HG03460 (cell line): Measurements from ENCODE around the gene ACSF2.
A peak's percentile ranks its signal among the peaks of the same experiment; 100 is the strongest.

ENCODE experiments used
- ATAC-seq: cut with Tn5 transposase; IDR thresholded peaks from one replicate; pipeline ENCODE4 v1.9.1; 2021; ENCODE audit not compliant: unreplicated experiment

ACSF2 gene

DNA sequence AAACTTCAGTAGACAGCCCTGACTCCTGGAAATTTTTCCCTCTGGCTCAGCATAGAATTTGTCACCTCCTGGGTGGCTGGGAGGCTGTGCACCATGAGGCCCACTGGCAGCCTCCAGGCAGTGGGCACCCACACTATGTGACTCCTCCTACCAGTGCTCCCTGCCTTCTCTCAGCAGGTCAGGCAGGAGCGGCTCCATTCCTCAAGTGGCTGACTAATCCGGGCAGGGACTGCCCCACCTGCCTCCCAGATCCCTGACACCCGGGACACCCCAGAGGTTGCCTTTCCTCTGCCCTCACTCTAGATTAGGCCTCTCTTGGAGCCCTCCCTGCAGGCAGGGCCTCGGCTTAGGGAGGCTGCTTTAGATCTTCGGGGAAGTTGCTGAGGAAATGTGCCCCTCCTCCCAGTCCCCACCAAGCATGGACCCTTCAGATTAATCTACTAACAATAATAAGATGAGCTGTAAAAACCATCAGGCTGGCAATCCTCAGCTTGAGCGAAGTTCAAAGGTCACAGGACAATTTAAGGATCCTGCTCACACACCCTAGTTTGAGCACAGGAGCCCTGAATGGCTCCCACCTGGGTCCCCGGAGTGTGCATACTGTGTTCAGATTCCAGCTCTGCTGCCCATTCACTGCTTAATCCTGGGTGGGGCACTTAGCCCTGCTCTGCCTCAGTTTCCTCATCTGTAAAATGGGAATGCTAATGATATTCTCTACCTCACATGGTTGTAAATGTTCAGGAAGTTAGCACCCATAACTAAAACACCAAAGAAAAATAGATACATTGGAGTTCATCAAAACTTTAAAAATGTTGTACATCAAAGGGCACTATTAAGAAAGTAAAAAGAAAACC is 72.2 kb downstream of the ACSF2 start:
- ATAC-seq: no peak

GRCh38 chr17:50499270-50499669 is 73.3 kb downstream of the ACSF2 start:
- ATAC-seq: no peak

DNA sequence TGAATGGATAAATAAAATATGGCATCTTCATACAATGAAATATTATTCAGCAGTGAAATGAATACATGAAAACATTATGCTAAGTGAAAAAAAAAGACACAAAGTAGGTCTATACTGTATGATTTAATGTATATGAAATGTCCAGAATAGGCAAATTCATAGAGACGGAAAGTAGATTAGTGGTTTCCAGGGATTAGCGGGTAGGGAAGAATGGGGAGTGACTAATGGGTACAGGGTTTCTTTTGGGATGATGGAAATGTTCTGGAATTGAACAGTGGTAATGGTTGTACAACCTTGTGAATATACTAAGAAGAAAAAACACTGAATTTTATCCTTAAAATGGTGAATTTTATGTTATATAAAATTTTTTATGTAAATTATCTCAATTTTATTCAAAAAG is 73.7 kb downstream of the ACSF2 start:
- no peak for ATAC-seq

DNA sequence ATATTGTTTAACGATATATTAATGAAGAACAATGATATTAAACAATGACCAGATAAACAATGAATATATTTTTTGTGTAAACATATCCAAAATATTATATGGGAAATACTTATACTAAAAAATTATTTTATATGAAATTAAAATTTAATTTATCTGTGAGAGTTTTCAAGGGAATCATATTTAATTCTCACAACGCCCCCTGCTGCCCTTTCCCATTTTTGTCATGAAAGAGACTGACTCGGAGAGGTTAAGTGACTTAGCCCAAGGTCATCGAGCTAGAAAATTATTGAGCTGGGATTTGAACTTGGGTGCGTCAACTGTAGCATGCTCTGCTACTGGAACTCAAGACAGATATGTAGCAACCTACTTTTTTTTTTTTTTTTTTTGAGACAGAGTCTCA is 75.0 kb downstream of the ACSF2 start:
- no peak for ATAC-seq

DNA sequence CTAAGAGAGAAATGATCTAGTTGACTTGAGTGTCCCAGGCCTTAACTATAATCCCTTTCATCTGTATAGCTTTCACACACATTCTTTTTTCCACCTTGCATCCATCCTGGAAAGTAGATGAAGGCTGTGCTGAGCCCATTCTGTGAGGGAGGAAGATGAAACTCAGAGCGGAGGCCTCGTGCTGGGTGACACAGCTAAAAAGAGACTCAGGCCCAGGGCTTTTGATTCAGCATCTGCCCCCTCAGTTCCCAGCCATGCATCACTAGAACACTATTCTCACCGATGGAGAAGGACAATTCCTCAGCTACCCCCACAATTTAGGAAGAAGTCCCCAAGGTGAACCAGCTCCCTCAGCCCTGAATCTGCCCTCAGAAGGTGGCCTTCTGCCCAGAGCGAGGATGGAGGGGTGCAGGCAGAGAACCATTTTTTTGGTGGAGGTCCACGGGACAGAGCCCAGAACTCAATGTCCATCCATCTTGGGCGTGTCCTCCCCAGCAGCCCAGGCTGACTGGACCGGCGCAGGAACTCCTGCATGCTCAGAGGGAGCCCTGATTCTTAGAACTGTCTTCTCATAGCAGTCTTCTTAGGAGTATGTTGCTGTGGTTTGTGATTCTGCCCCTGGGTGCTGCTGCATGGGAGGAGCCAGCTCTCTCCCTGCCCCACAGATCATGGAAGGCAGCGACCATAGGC is 76.4 kb downstream of the ACSF2 start:
- no peak for ATAC-seq

- no peak for ATAC-seq
Observed at GRCh38 chr17:50505591-50506130, 79.6 kb downstream of the ACSF2 start.

DNA sequence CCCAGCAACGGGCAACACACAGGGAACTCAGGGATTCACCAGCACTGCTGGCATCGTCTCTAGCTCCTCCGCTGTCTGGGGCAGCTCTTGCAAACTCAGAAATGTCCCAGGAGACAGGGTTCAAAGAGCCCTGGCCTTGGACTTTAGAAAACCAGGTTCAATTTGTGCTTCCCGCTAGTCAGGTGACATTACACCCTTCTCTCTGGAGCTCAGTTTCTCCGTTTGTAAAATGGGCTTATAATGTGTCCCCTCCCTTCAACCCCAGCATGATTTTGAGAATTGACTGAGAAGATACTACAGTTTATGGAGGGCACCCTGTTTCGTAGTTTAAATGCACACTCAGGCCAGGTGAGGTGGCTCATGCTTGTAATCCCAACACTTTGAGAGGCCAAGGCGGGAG is 80.3 kb downstream of the ACSF2 start:
- no peak for ATAC-seq

DNA sequence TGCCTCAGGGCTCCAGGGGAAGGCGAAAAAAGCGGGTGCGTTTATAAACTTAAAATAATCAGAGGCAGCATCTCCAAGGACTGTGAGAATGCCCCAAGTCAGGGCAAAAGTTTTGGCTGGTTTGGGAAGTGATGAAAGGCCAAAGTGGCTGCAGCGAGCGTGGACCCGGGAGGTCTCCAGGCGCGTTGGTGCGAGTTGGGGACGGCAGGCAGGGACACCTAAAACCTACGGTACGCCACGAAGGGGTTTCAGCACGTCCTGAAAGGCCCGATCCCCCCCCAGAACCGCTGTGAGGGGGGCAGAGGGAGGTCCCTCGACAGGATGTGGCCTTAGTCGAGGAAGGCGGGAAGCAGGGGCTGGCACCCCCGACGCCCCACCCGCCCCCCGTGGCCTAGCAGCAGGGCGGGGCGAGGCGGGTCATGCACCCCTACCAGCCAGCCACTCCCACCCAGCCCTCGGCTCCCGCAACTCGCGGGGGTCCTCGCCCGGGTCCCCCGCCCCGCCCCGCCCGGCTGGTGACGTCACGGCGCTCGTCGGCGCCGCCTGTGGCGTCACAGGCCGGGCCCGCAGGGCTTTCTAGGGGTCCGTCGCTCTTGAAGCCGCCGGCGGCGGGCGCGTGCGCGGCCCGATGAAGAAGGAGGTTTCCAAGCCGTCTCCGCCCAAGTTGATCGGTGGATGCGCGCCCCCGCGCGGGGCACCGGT is 82.0 kb downstream of the ACSF2 start, which contains the start of gene MYCBPAP:
MYCBPAP (plus strand) TSS at position 569 of the 702 bp plus-strand sequence. CDS start 236 bp downstream, outside the sequence.
- ATAC-seq: no peak

- ATAC-seq: no peak
Observed at GRCh38 chr17:50508573-50509460, 82.8 kb downstream of the ACSF2 start.

- peak; percentile 71 for ATAC-seq
Observed at GRCh38 chr17:50511058-50511457, 85.0 kb downstream of the ACSF2 start.

DNA sequence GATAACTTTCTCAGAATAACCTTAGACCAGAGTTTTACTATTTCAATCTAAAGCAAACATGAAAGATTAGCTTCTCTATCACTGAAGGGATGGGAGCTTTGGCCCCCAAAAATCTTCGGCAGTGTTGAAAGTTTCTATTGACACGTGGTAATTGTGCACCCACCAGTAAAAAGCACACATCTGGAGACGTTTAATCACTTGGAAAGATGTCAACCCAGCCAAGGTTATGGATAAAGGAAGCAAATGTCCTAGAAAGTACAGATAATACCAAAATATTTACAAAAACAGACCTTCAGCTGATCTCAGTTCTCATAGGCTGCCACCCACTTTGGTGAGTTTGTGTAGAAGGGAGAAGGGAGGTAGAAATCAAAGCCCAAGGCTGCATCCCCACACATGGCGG is 87.5 kb downstream of the ACSF2 start:
- ATAC-seq: no peak

DNA sequence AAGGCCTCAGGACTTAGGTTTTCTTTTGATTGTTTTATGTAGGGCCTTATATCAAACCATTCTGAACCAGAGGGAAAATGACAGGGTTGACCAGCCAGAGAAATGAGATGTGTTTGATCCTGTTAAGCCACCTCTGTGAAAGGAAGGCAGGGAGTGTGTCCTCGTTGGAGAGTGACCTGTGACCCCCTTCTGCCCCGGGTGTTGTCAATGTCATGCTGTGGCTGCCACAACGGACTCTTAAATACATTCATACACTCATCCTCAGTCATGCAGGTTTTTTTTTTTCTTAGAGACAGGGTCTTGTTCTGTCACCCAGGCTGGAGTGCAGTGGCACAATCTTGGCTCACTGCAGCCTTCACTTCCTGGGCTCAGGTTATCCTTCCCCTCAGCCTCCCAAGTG is 88.4 kb downstream of the ACSF2 start:
- ATAC-seq: no peak

GRCh38 chr17:50514936-50515702 is 89.1 kb downstream of the ACSF2 start:
- ATAC-seq: no peak

DNA sequence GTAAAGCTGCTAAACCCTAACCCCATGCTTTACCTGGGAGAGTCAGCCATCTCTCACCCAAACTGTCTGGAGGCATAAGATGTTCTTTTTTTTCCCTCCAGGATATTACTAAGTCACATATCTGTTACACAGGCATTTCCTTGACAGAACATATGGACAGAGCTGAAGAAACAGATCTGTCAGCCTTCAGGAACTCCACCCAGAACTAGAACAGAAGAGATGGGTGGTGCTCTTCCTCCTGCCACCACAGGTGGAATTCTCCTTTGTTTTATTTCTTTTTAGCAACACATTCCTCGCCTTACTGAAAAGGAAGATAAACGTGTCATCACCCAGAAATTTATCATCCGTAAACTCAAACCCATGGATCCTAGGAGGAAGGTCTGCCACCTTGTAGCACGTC is 91.0 kb downstream of the ACSF2 start:
- no peak for ATAC-seq

DNA sequence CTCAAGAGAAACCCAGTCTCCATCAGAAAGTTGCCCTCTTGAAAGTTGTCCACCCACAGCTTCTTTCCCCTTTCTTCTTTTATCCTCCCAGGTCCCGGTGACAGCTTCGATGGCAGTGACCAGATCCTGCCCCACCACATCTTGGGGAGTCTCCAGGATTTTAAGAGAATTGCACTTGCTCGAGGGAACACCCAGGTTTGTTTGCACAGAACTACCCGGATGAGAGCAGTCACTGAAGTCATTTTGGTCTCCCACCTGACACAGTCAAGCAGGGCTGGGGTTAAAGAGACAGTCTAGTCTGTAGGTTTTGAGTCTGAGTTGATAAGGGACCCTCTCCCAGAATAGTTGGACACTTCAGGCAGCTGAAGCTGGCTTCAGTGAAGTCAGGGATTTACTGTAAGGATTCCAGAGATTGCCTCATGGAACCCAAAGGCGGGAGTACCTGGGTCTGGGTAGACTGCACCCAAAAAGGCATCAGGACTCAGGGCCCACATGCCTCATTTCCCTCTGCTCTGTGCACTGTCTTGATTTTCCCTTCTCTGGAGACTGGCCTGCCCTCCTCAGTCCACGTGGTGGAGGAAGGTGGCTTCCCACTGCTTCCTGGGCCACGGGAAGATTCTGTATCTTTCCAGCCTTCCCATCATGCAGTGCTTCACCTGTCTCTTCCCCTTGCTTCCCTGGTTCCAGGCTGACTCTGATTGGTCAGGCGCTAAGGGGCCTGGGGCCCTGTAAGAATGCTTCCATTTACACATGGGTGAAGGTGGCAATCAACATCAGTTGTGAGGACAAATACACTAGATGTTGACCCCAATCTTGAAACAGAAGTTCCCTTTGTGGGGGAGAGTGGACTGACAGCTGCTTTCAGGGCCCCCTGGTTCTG is 91.7 kb downstream of the ACSF2 start:
- no peak for ATAC-seq

DNA sequence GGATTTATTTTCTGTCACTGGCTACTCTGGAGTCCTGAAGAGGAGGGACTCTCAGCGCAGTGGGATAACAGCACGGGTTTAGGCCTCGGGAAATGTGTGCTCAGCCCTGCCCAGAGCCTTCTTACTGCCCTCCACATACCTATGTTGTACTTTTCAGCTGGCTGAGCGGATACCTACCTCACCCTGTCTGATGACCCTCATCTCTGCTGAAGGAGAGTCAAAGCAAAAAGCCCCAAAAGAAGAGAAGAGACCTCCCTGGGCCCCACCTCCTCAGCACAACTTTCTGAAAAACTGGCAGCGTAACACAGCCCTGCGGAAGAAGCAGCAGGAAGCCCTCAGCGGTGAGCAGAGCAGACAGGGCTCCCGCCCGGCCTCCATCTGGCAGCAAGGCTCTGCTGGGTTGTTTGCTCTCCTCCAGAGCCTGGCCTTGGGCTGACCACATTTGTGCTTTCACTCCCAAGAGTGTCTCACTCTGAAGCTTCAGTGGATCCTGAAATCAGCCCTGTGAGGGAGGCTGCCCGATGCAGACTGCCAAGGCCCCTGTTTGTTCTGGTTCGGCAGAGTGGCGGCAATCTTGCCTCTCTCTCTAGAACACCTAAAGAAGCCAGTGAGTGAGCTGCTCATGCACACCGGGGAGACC is 92.5 kb downstream of the ACSF2 start:
- ATAC-seq: no peak

DNA sequence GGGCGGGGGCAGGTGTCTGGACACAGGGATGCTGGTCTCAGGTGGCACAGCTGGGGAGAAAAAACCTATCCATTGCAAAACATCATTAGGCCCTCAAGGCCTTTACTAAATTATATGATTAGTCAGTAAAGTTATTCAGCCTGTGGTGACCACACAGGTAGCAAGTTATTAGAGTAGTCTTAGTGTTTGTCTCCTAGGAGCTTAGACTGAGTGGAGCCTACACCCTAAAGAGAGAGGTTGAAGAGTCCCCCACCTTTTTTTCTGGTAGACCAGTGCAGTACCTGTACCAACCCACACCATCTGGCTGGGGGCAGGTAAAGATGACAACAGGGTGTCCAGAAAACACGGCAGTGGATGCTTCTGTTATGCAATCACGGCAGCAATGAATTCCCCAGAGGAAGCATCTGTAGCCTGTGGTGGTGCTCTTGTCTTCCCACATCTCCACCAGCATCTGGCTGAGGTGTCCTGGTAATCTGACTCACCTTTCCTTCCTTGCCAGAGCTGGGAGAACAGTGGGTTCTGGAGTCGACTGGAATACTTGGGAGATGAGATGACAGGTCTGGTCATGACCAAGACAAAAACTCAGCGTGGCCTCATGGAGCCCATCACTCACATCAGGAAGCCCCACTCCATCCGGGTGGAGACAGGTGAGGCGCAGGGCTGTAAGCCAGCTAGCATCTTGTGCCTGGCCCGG is 93.3 kb downstream of the ACSF2 start:
- ATAC-seq: no peak

- ATAC-seq: no peak
Observed at GRCh38 chr17:50520483-50520882, 94.5 kb downstream of the ACSF2 start.
